DOHH2 (cell line): ENCODE measurements around the gene SIPA1L3.

Experiments used
- CTCF ChIP-seq: fragments of 200-600 bp; sonication (generic); IDR thresholded peaks from one replicate; pipeline ENCODE4 v1.5.1; 2014; ENCODE audit warnings: antibody characterized with exemption, mild to moderate bottlenecking, low read depth, low read length; ENCODE audit not compliant: poor library complexity, severe bottlenecking
- EZH2phosphoT487 ChIP-seq: fragments of 200-600 bp; sonication (generic); IDR thresholded peaks from 2 replicates; pipeline ENCODE4 v1.6.1; 2017; ENCODE audit warnings: borderline replicate concordance, mild to moderate bottlenecking, antibody characterized with exemption, low read length, moderate library complexity, mixed read lengths

GRCh38 chr19:37997911-37998344 lies 90.9 kb downstream of the SIPA1L3 start:
- TF ChIP-seq CTCF (no peak), EZH2phosphoT487 (no peak)
